ENCODE results near the gene NXF3.
"Not testable (repeated sequence)": the region's sequence is repeated elsewhere in the genome, so short reads cannot be mapped to it uniquely, and the experiment has no call there.

The NXF3 gene, protein sequence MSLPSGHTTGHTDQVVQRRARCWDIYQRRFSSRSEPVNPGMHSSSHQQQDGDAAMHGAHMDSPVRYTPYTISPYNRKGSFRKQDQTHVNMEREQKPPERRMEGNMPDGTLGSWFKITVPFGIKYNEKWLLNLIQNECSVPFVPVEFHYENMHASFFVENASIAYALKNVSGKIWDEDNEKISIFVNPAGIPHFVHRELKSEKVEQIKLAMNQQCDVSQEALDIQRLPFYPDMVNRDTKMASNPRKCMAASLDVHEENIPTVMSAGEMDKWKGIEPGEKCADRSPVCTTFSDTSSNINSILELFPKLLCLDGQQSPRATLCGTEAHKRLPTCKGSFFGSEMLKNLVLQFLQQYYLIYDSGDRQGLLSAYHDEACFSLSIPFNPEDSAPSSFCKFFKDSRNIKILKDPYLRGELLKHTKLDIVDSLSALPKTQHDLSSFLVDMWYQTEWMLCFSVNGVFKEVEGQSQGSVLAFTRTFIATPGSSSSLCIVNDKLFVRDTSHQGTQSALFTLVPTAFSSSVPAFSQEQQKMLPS

DNA sequence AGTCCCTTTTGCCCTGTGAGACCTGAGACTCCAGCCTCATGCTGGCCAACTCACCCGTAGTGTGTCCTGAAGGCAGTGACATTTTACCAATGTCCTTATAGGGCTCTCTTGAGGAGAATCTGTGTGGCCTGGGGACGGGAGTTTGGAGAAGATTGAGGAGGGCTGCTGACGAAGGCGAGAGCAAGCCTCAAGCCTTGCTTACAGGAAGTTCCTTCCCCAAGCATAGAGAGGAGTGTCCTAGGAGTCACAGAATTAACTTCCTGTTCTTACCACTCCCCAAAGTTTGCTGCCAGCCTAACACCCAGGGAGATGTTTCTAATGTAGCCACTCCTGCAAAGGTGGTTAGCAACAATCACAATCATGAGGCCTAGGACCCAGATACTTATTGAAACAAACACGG lies at the start of gene NXF3:
Gene NXF3 (minus strand): TSS at position 202 of the 400 bp plus-strand sequence. CDS start 120 bp downstream, at position 82.
- Histone ChIP-seq H3K4me3 (ENCODE audit: low read depth in 1 of 5, low read length in 5 of 5) (peak within 1 kb of the TSS in 1 of 5 donors; percentile 16), H3K4me1 (ENCODE audit: control insufficient read depth in 5 of 5, insufficient read depth in 5 of 5, low read length in 5 of 5) (no peaks in the 10 kb centered on the region), H3K27ac (ENCODE audit: low read depth, low read length) (no peak within 1 kb of the TSS), H3K27me3 (ENCODE audit: control insufficient read depth in 5 of 5, insufficient read depth in 4 of 5, low read length in 5 of 5) (peaks cover 0 to 7% (median 0%) of the 10 kb centered on the region in 5 donors), H3K36me3 (ENCODE audit: control insufficient read depth in 5 of 5, insufficient read depth in 5 of 5, low read length in 5 of 5) (no peaks in the 10 kb centered on the region), H3K9me3 (ENCODE audit: control insufficient read depth in 5 of 5, low read length in 5 of 5) (no peaks in the 10 kb centered on the region), H3K9ac (ENCODE audit: low read length in 5 of 5) (no peak within 1 kb of the TSS)

DNA sequence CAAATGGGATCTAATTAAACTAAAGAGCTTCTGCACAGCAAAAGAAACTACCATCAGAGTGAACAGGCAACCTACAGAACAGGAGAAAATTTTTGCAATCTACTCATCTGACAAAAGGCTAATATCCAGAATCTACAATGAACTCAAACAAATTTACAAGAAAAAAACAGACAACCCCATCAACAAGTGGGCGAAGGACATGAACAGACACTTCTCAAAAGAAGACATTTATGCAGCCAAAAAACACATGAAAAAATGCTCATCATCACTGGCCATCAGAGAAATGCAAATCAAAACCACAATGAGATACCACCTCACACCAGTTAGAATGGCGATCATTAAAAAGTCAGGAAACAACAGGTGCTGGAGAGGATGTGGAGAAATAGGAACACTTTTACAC lies 43.6 kb upstream of the NXF3 start:
- not testable (repeated sequence) for H3K36me3 ChIP-seq (ENCODE audit: control insufficient read depth in 5 of 5, insufficient read depth in 5 of 5, low read length in 5 of 5); H3K27me3 ChIP-seq (ENCODE audit: control insufficient read depth in 5 of 5, insufficient read depth in 4 of 5, low read length in 5 of 5); H3K9ac ChIP-seq (ENCODE audit: low read length in 5 of 5); H3K27ac ChIP-seq (ENCODE audit: low read depth, low read length); H3K4me3 ChIP-seq (ENCODE audit: low read depth in 1 of 5, low read length in 5 of 5); H3K4me1 ChIP-seq (ENCODE audit: control insufficient read depth in 5 of 5, insufficient read depth in 5 of 5, low read length in 5 of 5); H3K9me3 ChIP-seq (ENCODE audit: control insufficient read depth in 5 of 5, low read length in 5 of 5)

DNA sequence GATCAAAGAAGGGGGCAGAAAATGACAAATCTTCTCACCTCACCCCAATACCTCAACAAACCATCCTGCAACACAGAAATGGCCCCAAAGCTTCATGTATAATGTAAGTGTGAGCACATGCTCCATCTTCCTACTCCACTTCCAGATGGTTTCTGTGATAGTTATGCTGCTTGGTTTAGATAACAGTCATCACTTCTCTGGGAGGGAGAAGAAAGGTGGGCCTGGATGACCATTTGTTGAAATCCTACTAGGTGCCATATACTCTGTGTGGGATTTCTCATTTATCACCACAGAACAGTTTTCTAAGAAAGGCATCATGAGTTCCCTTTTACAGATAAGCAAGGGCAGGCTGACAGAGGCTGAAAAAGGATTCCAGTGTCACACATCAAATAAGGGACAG lies 31.3 kb upstream of the NXF3 start:
- no peaks in the 10 kb centered on the region for H3K4me1 ChIP-seq (ENCODE audit: control insufficient read depth in 5 of 5, insufficient read depth in 5 of 5, low read length in 5 of 5)
- no peaks in the 10 kb centered on the region for H3K36me3 ChIP-seq (ENCODE audit: control insufficient read depth in 5 of 5, insufficient read depth in 5 of 5, low read length in 5 of 5)
- H3K9me3 ChIP-seq (ENCODE audit: control insufficient read depth in 5 of 5, low read length in 5 of 5) = peaks cover 0 to 8% (median 0%) of the 10 kb centered on the region in 5 donors
- H3K27ac ChIP-seq (ENCODE audit: low read depth, low read length) = no peak overlapping the region
- H3K27me3 ChIP-seq (ENCODE audit: control insufficient read depth in 5 of 5, insufficient read depth in 4 of 5, low read length in 5 of 5) = peaks cover 4 to 8% (median 6%) of the 10 kb centered on the region in 5 donors
- H3K4me3 ChIP-seq (ENCODE audit: low read depth in 1 of 5, low read length in 5 of 5) = no peak overlapping the region
- H3K9ac ChIP-seq (ENCODE audit: low read length in 5 of 5) = no peak overlapping the region

DNA sequence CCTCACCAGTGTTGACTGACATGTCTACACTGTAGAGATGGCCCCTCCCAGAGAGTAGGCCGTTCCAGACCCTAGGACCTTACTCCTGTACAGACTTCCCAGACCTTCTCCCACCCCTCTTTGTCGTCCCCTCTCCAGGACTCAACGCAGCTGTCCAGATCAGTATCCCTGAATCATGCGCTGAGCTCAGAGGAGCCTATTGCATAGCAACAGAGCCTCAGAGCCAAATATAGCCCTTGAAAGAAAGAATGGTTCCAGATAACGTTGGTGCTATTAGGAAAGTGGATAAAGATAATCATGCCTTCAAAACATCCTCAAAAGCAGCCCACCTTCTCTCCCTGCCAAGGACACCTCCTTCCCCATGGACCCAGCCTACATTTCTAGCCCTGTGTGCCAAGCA lies 27.8 kb upstream of the NXF3 start:
- Histone ChIP-seq H3K4me3 (ENCODE audit: low read depth in 1 of 5, low read length in 5 of 5) (no peak overlapping the region), H3K27ac (ENCODE audit: low read depth, low read length) (no peak overlapping the region), H3K9me3 (ENCODE audit: control insufficient read depth in 5 of 5, low read length in 5 of 5) (peaks cover 0 to 8% (median 0%) of the 10 kb centered on the region in 5 donors), H3K9ac (ENCODE audit: low read length in 5 of 5) (no peak overlapping the region), H3K27me3 (ENCODE audit: control insufficient read depth in 5 of 5, insufficient read depth in 4 of 5, low read length in 5 of 5) (peaks cover 4 to 8% (median 6%) of the 10 kb centered on the region in 5 donors), H3K4me1 (ENCODE audit: control insufficient read depth in 5 of 5, insufficient read depth in 5 of 5, low read length in 5 of 5) (no peaks in the 10 kb centered on the region), H3K36me3 (ENCODE audit: control insufficient read depth in 5 of 5, insufficient read depth in 5 of 5, low read length in 5 of 5) (no peaks in the 10 kb centered on the region)

DNA sequence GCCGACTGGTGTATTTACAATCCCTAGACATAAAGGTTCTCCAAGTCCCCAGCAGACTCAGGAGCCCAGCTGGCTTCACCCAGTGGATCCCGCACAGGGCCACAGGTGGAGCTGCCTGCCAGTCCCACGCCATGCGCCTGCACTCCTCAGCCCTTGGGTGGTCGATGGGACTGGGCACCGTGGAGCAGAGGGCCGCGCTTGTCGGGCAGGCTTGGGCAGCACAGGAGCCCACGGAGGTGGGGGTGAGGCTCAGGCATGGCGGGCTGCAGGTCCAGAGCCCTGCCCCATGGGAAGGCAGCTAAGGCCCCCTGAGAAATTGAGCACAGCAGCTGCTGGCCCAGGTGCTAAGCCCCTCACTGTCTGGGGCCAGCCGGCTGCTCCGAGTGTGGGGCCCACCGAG lies 24.0 kb upstream of the NXF3 start:
- not testable (repeated sequence) for H3K27ac ChIP-seq (ENCODE audit: low read depth, low read length); H3K4me1 ChIP-seq (ENCODE audit: control insufficient read depth in 5 of 5, insufficient read depth in 5 of 5, low read length in 5 of 5); H3K36me3 ChIP-seq (ENCODE audit: control insufficient read depth in 5 of 5, insufficient read depth in 5 of 5, low read length in 5 of 5); H3K4me3 ChIP-seq (ENCODE audit: low read depth in 1 of 5, low read length in 5 of 5); H3K9me3 ChIP-seq (ENCODE audit: control insufficient read depth in 5 of 5, low read length in 5 of 5); H3K9ac ChIP-seq (ENCODE audit: low read length in 5 of 5)
- peaks cover 3 to 20% (median 9%) of the 10 kb centered on the region in 5 donors for H3K27me3 ChIP-seq (ENCODE audit: control insufficient read depth in 5 of 5, insufficient read depth in 4 of 5, low read length in 5 of 5)

DNA sequence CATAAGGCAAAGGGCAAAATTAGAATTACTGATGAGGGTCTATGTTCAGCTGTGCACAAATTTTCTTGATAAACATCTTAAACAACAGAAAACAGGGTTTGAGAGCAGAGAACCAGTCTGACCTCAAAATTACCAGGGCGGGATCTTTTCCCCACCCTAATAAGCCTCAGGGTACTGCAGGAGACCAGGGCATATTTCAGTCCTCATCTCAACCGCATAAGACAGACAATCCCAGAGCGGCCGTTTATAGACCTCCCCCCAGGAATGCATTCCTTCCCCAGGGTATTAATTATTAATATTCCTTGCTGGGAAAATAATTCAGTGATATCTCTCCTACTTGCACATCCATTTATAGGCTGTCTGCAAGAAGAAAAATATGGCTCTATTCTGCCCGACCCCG lies 16.6 kb upstream of the NXF3 start:
- not testable (repeated sequence) for H3K4me3 ChIP-seq (ENCODE audit: low read depth in 1 of 5, low read length in 5 of 5); H3K27me3 ChIP-seq (ENCODE audit: control insufficient read depth in 5 of 5, insufficient read depth in 4 of 5, low read length in 5 of 5); H3K27ac ChIP-seq (ENCODE audit: low read depth, low read length); H3K36me3 ChIP-seq (ENCODE audit: control insufficient read depth in 5 of 5, insufficient read depth in 5 of 5, low read length in 5 of 5); H3K4me1 ChIP-seq (ENCODE audit: control insufficient read depth in 5 of 5, insufficient read depth in 5 of 5, low read length in 5 of 5); H3K9ac ChIP-seq (ENCODE audit: low read length in 5 of 5)
- H3K9me3 ChIP-seq (ENCODE audit: control insufficient read depth in 5 of 5, low read length in 5 of 5) = peaks cover 0 to 14% (median 8%) of the 10 kb centered on the region in 5 donors

DNA sequence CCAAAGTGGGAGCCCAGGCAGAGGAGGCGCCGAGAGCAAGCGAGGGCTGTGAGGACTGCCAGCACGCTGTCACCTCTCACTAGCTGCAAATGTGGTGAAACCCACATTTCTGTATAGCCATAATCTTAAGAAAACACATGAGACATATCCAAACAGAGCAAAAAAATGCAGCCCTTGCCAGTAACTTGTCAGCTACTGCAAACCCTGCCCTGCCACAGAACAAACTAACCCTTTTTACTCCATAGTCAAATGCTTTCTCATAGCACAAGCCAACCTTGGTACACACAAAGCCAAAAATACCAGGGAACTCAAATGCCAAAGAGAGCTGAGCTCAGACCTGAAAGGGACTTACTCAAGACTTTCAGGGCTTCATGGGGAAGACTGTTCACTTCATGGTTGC lies 14.9 kb upstream of the NXF3 start:
- Histone ChIP-seq H3K4me3 (ENCODE audit: low read depth in 1 of 5, low read length in 5 of 5) (no peak overlapping the region), H3K27me3 (ENCODE audit: control insufficient read depth in 5 of 5, insufficient read depth in 4 of 5, low read length in 5 of 5) (no peaks in the 10 kb centered on the region), H3K27ac (ENCODE audit: low read depth, low read length) (no peak overlapping the region), H3K9me3 (ENCODE audit: control insufficient read depth in 5 of 5, low read length in 5 of 5) (peaks cover 0 to 14% (median 5%) of the 10 kb centered on the region in 5 donors), H3K4me1 (ENCODE audit: control insufficient read depth in 5 of 5, insufficient read depth in 5 of 5, low read length in 5 of 5) (no peaks in the 10 kb centered on the region), H3K9ac (ENCODE audit: low read length in 5 of 5) (no peak overlapping the region), H3K36me3 (ENCODE audit: control insufficient read depth in 5 of 5, insufficient read depth in 5 of 5, low read length in 5 of 5) (no peaks in the 10 kb centered on the region)

DNA sequence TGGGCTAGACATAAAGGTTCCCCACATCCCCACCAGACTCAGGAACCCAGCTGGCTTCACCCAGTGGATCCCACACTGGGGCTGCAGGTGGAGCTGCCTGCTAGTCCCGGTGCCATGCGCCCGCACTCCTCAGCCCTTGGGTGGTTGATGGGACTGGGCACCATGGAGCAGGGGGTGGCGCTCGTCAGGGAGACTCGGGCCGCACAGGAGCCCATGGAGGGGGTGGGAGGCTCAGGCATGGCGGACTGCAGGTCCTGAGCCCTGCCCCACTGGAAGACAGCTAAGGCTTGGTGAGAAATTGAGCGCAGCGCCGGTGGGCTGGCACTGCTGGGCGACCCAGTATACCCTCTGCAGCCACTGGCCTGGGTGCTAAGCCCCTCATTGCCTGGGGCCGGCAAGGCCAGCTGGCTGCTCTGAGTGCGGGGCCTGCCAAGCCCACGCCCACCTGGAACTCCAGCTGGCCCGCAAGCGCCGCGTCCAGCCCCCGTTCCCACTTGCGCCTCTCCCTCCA lies 14.3 kb upstream of the NXF3 start:
- not testable (repeated sequence) for H3K9ac ChIP-seq (ENCODE audit: low read length in 5 of 5); H3K4me3 ChIP-seq (ENCODE audit: low read depth in 1 of 5, low read length in 5 of 5); H3K36me3 ChIP-seq (ENCODE audit: control insufficient read depth in 5 of 5, insufficient read depth in 5 of 5, low read length in 5 of 5); H3K4me1 ChIP-seq (ENCODE audit: control insufficient read depth in 5 of 5, insufficient read depth in 5 of 5, low read length in 5 of 5); H3K27ac ChIP-seq (ENCODE audit: low read depth, low read length); H3K27me3 ChIP-seq (ENCODE audit: control insufficient read depth in 5 of 5, insufficient read depth in 4 of 5, low read length in 5 of 5)
- H3K9me3 ChIP-seq (ENCODE audit: control insufficient read depth in 5 of 5, low read length in 5 of 5) = peaks cover 0 to 14% (median 5%) of the 10 kb centered on the region in 5 donors

DNA sequence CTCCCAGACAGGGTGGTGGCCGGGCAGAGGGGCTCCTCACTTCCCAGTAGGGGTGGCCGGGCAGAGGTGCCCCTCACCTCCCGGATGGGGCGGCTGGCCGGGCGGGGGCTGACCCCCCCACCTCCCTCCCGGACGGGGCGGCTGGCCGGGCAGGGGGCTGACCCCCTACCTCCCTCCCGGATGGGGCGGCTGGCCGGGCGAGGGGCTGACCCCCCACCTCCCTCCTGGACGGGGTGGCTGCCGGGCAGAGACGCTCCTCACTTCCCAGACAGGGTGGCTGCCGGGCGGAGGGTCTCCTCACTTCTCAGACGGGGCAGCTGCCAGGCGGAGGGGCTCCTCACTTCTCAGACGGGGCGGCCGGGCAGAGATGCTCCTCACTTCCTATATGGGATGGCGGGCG lies 11.4 kb upstream of the NXF3 start:
- H3K27me3 ChIP-seq (ENCODE audit: control insufficient read depth in 5 of 5, insufficient read depth in 4 of 5, low read length in 5 of 5); H3K36me3 ChIP-seq (ENCODE audit: control insufficient read depth in 5 of 5, insufficient read depth in 5 of 5, low read length in 5 of 5); H3K4me1 ChIP-seq (ENCODE audit: control insufficient read depth in 5 of 5, insufficient read depth in 5 of 5, low read length in 5 of 5); H3K9ac ChIP-seq (ENCODE audit: low read length in 5 of 5); H3K4me3 ChIP-seq (ENCODE audit: low read depth in 1 of 5, low read length in 5 of 5); H3K27ac ChIP-seq (ENCODE audit: low read depth, low read length): not testable (repeated sequence)
- peaks cover 0 to 11% (median 3%) of the 10 kb centered on the region in 5 donors for H3K9me3 ChIP-seq (ENCODE audit: control insufficient read depth in 5 of 5, low read length in 5 of 5)

DNA sequence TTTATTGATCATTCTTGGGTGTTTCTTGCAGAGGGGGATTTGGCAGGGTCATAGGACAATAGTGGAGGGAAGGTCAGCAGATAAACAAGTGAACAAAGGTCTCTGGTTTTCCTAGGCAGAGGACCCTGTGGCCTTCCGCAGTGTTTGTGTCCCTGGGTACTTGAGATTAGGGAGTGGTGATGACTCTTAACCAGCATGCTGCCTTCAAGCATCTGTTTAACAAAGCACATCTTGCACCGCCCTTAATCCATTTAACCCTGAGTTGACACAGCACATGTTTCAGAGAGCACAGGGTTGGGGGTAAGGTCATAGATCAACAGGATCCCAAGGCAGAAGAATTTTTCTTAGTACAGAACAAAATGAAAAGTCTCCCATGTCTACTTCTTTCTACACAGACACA lies 10.9 kb upstream of the NXF3 start:
- H3K4me1 ChIP-seq (ENCODE audit: control insufficient read depth in 5 of 5, insufficient read depth in 5 of 5, low read length in 5 of 5); H3K27me3 ChIP-seq (ENCODE audit: control insufficient read depth in 5 of 5, insufficient read depth in 4 of 5, low read length in 5 of 5); H3K9me3 ChIP-seq (ENCODE audit: control insufficient read depth in 5 of 5, low read length in 5 of 5); H3K36me3 ChIP-seq (ENCODE audit: control insufficient read depth in 5 of 5, insufficient read depth in 5 of 5, low read length in 5 of 5); H3K9ac ChIP-seq (ENCODE audit: low read length in 5 of 5); H3K4me3 ChIP-seq (ENCODE audit: low read depth in 1 of 5, low read length in 5 of 5); H3K27ac ChIP-seq (ENCODE audit: low read depth, low read length): not testable (repeated sequence)
